GM10248 (cell line): Measurements from ENCODE around the gene AKIRIN1.
"Not testable (repeated sequence)": the region's sequence is repeated elsewhere in the genome, so short reads cannot be mapped to it uniquely, and the experiment has no call there.

Source experiments
- CTCF ChIA-PET: fragments of 300-600 bp; sonication (Branson Sonifier 250); formaldehyde crosslinking; extraction: SDS; loops from one replicate; lab custom pipeline; 2021; ENCODE audit warnings: antibody characterized with exemption; lab: Yijun Ruan, JAX
- POLR2A ChIA-PET: fragments of 350-650 bp; sonication (Branson Sonifier 250); formaldehyde crosslinking; extraction: SDS; loops from one replicate; lab custom pipeline; 2020; ENCODE audit warnings: antibody characterized with exemption; lab: Yijun Ruan, JAX
- DNase-seq: peaks from one replicate; pipeline ENCODE4 v3.0.0; 2012; ENCODE audit errors: extremely low spot score
- CTCF ChIP-seq: IDR thresholded peaks from 2 replicates; pipeline ENCODE4 v1.5.1; 2012; ENCODE audit warnings: mild to moderate bottlenecking, low read depth; ENCODE audit errors: extremely low read depth, missing control alignments, control extremely low read depth

Gene AKIRIN1

GRCh38 chr1:39045231-39045630 is 54.2 kb downstream of the AKIRIN1 start:
- ChIA-PET POLR2A (no interaction called here), CTCF (no interaction called here)
- TF ChIP-seq CTCF = no peak
- DNase-seq = no peak

DNA sequence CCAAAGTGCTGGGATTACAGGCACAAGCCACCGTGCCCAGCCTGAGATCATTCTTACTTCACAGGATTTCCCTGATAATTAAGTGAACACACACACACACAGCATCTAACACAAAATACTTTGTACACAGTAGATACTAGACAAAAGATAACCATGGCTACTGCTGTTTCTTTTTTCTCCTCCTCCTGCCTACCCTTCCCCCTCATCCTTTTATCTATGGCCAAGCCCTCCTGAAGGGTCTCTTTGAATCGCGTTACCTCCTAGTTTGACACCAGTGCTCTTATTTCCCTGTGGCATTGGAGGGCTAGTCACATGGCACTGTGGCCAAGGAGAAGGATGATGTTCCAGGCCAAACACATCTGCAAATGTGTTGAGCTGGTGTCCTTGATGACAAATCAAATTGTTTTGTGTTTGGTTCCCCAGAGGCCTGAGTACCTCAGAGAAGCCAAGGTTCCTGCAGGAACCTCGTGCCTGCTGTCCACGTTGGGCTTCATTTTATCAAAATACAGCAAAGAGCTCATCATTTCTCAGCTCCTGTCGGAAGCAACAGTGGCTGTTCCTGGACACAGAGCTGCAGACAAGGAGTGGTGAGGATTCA is 55.6 kb downstream of the AKIRIN1 start:
- no peak for TF ChIP-seq CTCF
- POLR2A ChIA-PET = no interaction called here
- CTCF ChIA-PET = interaction anchor here (1.0 to 1.7 kb wide), 3 partner anchors 10 to 45 kb away, joined by 3 to 5 read pairs (median 4); partner anchors contain the start of gene NDUFS5
- no peak for DNase-seq

- DNase-seq = peak; percentile 45
- POLR2A ChIA-PET = no interaction called here
- TF ChIP-seq CTCF = no peak
- CTCF ChIA-PET = interaction anchor here (1.0 to 1.7 kb wide), 3 partner anchors 11 to 44 kb away, joined by 3 to 5 read pairs (median 4); partner anchors contain the start of gene NDUFS5
These were observed 56.5 kb downstream of the AKIRIN1 start for GRCh38 chr1:39047374-39048229.

DNA sequence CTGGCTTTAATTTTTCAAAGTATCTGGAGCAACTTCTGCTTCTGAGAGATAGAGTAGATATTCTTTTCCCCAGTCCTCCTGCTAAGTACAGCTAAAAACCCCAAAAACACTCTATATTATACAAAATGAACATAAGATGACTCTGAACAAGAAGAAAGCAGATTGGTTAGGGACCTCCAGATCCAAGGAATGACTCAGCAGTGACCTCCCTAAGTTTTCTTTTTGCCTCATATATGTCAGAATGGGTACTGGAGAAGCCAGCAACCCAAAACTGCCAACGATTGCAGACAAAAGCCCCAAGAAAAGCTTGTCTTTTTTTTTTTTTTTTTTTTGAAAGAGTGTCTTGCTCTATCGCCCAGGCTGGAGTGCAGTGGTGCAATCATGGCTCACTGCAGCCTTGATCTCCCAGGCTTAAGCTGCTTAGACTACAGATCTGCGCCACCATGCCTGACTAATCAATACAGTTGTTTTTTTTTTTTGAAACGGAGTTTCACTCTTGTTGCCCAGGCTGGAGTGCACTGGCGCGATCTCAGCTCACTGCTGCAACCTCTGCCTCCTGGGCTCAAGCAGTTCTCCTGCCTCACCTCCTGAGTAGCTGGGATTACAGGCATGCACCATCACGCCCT is 57.8 kb downstream of the AKIRIN1 start:
- ChIA-PET CTCF (interaction anchor here (0.7 kb wide), 1 partner anchor 42 kb away, joined by 3 read pairs; no protein-coding TSS in a partner anchor), POLR2A (interaction anchor here (0.6 kb wide), 1 partner anchor 84 kb away, joined by 5 read pairs; no protein-coding TSS in a partner anchor)
- no peak for DNase-seq
- no peak for TF ChIP-seq CTCF

DNA sequence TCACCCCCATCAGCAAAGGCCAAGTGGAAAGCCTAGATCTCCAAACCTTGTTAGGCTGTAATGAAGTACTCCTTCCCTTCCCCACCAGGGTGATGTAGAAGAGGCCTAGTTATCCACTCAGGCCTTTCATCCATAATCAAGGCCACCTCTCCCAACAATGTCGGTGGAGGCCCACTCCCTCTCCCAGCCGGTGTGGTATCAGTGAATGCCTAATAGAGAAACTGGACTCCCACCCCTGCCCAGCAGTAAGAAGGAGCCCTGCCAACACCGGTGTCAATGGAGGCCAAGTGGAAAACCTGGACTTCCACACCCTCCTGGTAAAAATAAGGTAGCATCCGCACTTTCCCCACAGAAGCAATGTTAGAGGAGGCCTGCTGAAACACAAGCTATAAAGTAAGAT is 58.9 kb downstream of the AKIRIN1 start:
- no peak for DNase-seq
- TF ChIP-seq CTCF = no peak
- ChIA-PET CTCF (no interaction called here), POLR2A (no interaction called here)

DNA sequence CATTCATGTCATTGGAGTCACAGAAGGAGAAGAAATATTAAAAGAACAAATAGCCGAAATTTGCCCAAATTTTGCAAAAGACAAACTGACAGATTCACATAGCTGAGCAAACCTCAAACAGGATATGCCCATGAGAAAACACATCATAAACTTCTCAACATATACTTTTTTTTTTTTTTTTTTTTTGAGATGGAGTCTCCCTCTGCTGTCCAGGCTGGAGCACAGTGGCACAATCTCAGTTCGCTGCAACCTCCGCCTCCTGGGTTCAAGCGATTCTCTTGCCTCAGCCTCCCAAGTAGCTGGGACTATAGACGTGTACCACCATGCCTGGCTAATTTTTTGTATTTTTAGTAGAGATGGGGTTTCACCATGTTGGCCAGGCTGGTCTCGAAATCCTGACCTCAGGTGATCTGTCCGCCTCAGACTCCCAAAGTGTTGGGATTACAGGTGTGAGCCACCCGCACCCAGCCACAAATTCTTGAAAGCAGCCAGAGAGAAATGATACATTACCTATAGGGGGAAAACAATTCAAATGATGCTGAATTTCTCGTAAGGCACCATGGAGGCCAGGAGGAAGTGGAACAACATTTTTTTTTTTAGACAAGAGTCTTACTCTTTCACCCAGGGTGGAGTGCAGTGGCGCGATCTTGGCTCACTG is 60.2 kb downstream of the AKIRIN1 start:
- CTCF ChIA-PET, POLR2A ChIA-PET: not testable (repeated sequence)

More for the DNA sequence above, 60.2 kb downstream of the AKIRIN1 start:
- DNase-seq = not testable (repeated sequence)
